GM19240 (cell line): ENCODE data around the gene CAMK2B.
"Not testable (repeated sequence)": the region's sequence is repeated elsewhere in the genome, so short reads cannot be mapped to it uniquely, and the experiment has no call there.

ENCODE experiments used
- DNase-seq: peaks from one replicate; pipeline ENCODE4 v3.0.0; 2011; ENCODE audit warnings: low spot score; ENCODE audit not compliant: insufficient read length

The CAMK2B gene

GRCh38 chr7:44218418-44219201 is 106.8 kb downstream of the CAMK2B start:
- no peak for DNase-seq

- no peak for DNase-seq
Measured at GRCh38 chr7:44217852-44218402, 107.5 kb downstream of the CAMK2B start.

GRCh38 chr7:44217223-44217714 is 108.1 kb downstream of the CAMK2B start:
- no peak for DNase-seq

GRCh38 chr7:44216521-44217222 is 108.7 kb downstream of the CAMK2B start:
- DNase-seq: no peak

GRCh38 chr7:44216019-44216418 is 109.4 kb downstream of the CAMK2B start:
- no peak for DNase-seq

GRCh38 chr7:44215531-44215930 is 109.9 kb downstream of the CAMK2B start:
- no peak for DNase-seq

GRCh38 chr7:44213877-44214388 is 111.5 kb downstream of the CAMK2B start:
- DNase-seq: no peak

GRCh38 chr7:44213206-44213876 is 112.1 kb downstream of the CAMK2B start:
- no peak for DNase-seq

GRCh38 chr7:44212581-44213184 is 112.7 kb downstream of the CAMK2B start:
- no peak for DNase-seq

GRCh38 chr7:44212018-44212417 is 113.4 kb downstream of the CAMK2B start:
- no peak for DNase-seq

GRCh38 chr7:44211126-44211675 is 114.2 kb downstream of the CAMK2B start:
- DNase-seq: no peak

GRCh38 chr7:44210107-44210506 is 115.3 kb downstream of the CAMK2B start:
- DNase-seq: no peak

- DNase-seq: no peak
Measured at GRCh38 chr7:44208085-44208484, 117.3 kb downstream of the CAMK2B start.

GRCh38 chr7:44206008-44206407 is 119.4 kb downstream of the CAMK2B start:
- no peak for DNase-seq

- no peak for DNase-seq
Measured at GRCh38 chr7:44201813-44202212, 123.6 kb downstream of the CAMK2B start.

GRCh38 chr7:44200699-44201461 is 124.5 kb downstream of the CAMK2B start, which contains the start of gene YKT6:
TSS of gene YKT6 (plus strand) at chr7:44200978. CDS start at chr7:44201136, 158 bp downstream.
- peak; percentile 99 for DNase-seq

GRCh38 chr7:44200163-44200562 is 125.2 kb downstream of the CAMK2B start:
- DNase-seq: not testable (repeated sequence)

GRCh38 chr7:44197474-44197873 is 127.9 kb downstream of the CAMK2B start:
- DNase-seq: no peak

- DNase-seq: no peak
Measured at GRCh38 chr7:44196450-44196872, 128.9 kb downstream of the CAMK2B start.

- DNase-seq: no peak
Measured at GRCh38 chr7:44195889-44196288, 129.5 kb downstream of the CAMK2B start.
